Stimulated activated memory B cell treated with anti-CD40 and anti-IgM and Interleukin-4, amounts not matched to agents 10 μg/mL and 1 μg/mL and 100 μg/mL, for 72 hours (primary cell): ENCODE measurements around the gene DDX11.
"Not testable (repeated sequence)": the region's sequence is repeated elsewhere in the genome, so short reads cannot be mapped to it uniquely, and the experiment has no call there.

ENCODE experiments used
- ATAC-seq: fragments of 150-1000 bp; cut with Tn5 transposase; 2 replicates; pipeline ENCODE4 v1.10.0; 2021
- H3K27ac Mint-ChIP-seq: one replicate; pipeline ENCODE4 v1.8.0; 2022; ENCODE audit warnings: mild to moderate bottlenecking, mixed read lengths
- H3K27me3 Mint-ChIP-seq: one replicate; pipeline ENCODE4 v1.8.0; 2022; ENCODE audit warnings: mixed read lengths
- H3K36me3 Mint-ChIP-seq: one replicate; pipeline ENCODE4 v1.8.0; 2022; ENCODE audit warnings: mixed read lengths
- H3K4me1 Mint-ChIP-seq: one replicate; pipeline ENCODE4 v1.8.0; 2022; ENCODE audit warnings: mixed read lengths
- H3K4me3 Mint-ChIP-seq: one replicate; pipeline ENCODE4 v1.8.0; 2022; ENCODE audit warnings: mild to moderate bottlenecking, moderate library complexity, mixed read lengths
- H3K9me3 Mint-ChIP-seq: one replicate; pipeline ENCODE4 v1.8.0; 2022; ENCODE audit warnings: mixed read lengths

Gene DDX11

DNA sequence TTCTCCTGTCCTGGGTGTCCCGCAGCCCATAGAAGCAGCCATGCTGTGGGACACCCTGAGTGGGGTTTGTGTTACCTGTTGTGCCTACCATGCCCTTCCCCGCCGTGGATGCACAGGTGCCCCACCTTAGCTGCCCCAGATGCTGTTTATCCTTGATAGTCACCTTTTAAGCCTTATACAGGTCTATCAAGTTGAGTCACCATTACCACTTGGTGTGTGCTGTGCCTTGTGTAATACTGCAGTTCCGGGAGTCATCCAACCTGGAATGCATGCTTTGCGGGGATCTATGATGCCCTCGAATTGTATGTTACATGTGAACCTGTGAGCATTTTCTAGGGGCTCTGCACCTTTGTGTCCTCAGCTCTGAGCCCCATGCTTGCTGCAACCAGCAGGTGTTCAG is 7.6 kb downstream of the DDX11 start:
- H3K27ac Mint-ChIP-seq, H3K9me3 Mint-ChIP-seq, H3K4me3 Mint-ChIP-seq, H3K27me3 Mint-ChIP-seq, ATAC-seq: not testable (repeated sequence)
- Mint-ChIP-seq H3K36me3 (peaks cover 34% of the 10 kb centered on the region), H3K4me1 (peaks cover 19% of the 10 kb centered on the region)

DNA sequence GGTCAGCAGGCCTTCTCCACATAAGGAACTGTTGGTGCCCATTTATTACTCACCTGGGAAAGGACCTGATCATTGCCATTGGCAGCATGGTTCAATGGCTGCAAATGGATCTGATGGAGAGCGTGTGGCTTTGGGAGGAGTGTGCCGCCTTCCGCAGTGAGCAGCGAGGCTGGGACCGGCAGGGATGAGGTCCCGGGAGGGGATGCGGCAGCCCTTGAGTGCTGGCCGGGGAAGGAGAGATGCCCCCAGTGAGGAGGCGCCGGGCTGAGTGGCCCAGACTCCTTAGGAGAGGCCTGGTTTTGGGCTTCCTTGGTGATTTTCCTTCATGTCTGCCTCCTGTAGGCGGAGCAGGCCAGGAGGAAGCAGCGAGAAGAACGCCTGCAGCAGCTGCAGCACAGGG is 10.6 kb downstream of the DDX11 start:
- H3K27me3 Mint-ChIP-seq, ATAC-seq, H3K4me1 Mint-ChIP-seq, H3K4me3 Mint-ChIP-seq, H3K9me3 Mint-ChIP-seq, H3K27ac Mint-ChIP-seq: not testable (repeated sequence)
- H3K36me3 Mint-ChIP-seq, result peaks cover 53% of the 10 kb centered on the region

DNA sequence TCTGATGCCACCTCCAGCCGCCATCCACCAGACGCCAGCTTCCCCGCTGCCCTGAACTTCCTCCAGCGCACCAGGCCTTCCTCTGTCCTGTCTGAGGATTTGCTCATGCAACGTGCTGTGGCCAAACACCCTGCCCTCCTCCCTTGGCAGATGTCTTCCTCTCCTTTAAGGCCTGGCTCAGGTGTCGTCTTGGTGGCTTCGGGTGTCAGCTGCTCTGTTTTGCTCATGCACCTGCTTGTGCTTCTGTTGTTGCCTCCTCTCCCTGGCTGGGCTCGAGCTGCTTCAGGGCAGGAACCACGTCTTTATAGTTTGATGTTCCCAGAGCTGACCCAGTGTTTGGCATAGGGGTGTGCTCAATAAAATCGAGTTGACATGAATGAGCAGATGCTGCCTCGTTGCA is 12.4 kb downstream of the DDX11 start:
- ATAC-seq, H3K4me1 Mint-ChIP-seq, H3K9me3 Mint-ChIP-seq, H3K27ac Mint-ChIP-seq, H3K4me3 Mint-ChIP-seq, H3K27me3 Mint-ChIP-seq: not testable (repeated sequence)
- H3K36me3 Mint-ChIP-seq, result peaks cover 44% of the 10 kb centered on the region

DNA sequence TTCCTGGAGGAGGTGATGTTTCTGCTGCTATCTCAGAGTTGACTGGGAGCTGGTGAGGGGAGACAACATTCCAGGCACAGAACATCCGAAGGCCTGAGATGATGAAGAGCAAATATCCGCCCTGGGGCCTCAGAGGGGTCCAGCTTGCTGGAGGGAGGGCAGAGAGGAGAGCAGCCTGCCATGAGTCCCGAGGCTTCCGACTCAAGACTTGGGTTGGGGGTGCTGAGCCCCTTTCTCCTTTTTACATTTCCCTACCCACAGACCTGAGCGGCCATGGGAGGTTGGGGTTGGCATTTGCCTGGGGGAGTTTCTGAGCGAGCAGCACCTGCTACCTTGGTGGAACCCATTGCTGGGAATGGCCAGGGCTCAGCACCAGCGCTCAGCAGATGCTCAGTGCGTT is 13.8 kb downstream of the DDX11 start:
- not testable (repeated sequence) for H3K4me1 Mint-ChIP-seq, ATAC-seq, H3K4me3 Mint-ChIP-seq, H3K27me3 Mint-ChIP-seq, H3K27ac Mint-ChIP-seq, H3K9me3 Mint-ChIP-seq
- H3K36me3 Mint-ChIP-seq, result peaks cover 40% of the 10 kb centered on the region

DNA sequence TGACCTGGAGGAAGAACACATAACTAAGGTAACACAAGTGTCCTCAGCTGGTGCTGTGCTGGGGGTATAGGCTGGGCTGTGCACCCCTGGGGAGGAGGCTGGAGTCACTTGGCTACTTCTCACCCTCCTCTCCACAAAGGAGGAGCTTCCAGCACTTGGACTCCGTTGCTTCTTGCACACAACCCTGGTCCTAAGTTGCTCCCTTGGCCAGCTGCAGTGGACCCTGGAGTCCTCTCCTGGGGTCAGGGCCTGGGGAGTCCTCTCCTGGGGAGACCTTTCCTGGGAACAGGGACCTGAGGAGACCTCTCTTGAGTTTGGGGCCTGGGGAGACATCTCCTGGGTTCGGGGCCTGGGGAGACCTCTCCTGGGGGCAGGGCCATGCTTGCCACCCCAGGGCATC is 14.3 kb downstream of the DDX11 start:
- H3K4me3 Mint-ChIP-seq, H3K27me3 Mint-ChIP-seq, H3K27ac Mint-ChIP-seq, H3K9me3 Mint-ChIP-seq, ATAC-seq, H3K4me1 Mint-ChIP-seq: not testable (repeated sequence)
- H3K36me3 Mint-ChIP-seq, result peaks cover 45% of the 10 kb centered on the region

DNA sequence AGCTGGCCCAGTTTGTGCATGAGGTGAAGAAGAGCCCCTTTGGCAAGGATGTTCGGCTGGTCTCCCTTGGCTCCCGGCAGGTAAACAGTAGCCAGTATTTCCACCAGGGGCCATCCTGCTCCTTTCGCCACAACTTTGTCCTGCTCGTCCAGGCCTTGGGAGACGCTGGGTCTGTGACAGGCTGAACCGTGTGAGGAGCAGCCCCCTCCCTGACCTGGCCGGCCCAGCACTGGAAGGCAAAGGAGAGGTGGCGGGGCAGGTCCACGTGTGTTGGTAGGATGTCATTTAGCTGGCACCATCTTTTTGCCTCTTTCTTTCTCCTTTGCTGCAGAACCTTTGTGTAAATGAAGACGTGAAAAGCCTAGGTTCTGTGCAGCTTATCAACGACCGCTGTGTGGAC is 15.4 kb downstream of the DDX11 start:
- no peaks in the 10 kb centered on the region for H3K4me1 Mint-ChIP-seq

DNA sequence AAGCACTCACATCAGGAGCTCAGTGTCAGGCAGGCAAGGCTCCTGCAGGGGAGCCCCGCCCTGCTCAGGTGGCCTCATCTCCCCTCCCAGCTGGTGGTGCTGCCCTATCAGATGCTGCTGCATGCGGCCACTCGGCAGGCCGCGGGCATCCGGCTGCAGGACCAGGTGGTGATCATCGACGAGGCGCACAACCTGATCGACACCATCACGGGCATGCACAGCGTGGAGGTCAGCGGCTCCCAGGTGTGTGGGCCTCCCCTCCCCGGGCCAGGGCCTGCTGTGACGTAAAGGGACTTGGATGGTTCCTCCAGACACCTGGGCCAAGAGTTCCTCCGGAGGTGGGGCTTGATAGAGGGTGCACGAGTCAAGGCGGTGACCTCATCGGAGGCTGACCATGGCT is 18.0 kb downstream of the DDX11 start:
- peaks cover 42% of the 10 kb centered on the region for H3K36me3 Mint-ChIP-seq
- H3K27me3 Mint-ChIP-seq, H3K4me3 Mint-ChIP-seq, H3K4me1 Mint-ChIP-seq, H3K9me3 Mint-ChIP-seq, ATAC-seq, H3K27ac Mint-ChIP-seq: not testable (repeated sequence)

More for the DNA sequence above, 15.4 kb downstream of the DDX11 start:
- H3K9me3 Mint-ChIP-seq, result no peaks in the 10 kb centered on the region
- no peaks in the 10 kb centered on the region for H3K27me3 Mint-ChIP-seq
- H3K4me3 Mint-ChIP-seq, result no peak overlapping the region
- H3K36me3 Mint-ChIP-seq, result peaks cover 41% of the 10 kb centered on the region
- ATAC-seq, result no peak
- no peak overlapping the region for H3K27ac Mint-ChIP-seq

DNA sequence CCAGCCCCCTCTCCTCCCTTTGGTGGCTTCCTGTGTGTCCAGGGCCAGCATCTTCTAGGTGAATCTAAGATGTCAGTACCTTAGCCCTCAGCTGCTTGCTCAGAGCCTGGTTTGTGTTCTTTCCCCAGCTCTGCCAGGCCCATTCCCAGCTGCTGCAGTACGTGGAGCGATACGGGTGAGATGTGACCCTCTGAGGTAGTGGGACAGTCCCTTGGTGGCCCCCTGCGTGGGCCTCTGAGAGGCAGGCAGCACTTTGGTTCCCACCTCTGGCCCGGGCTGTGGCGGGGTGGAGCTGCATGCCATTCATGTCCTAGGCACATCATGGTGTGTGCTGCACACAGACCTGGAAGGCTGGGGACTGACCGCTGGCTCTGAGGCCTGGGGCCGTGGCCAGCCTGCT is 19.1 kb downstream of the DDX11 start:
- H3K27ac Mint-ChIP-seq, H3K4me3 Mint-ChIP-seq, H3K9me3 Mint-ChIP-seq, H3K27me3 Mint-ChIP-seq, ATAC-seq, H3K4me1 Mint-ChIP-seq: not testable (repeated sequence)
- peaks cover 40% of the 10 kb centered on the region for H3K36me3 Mint-ChIP-seq

DNA sequence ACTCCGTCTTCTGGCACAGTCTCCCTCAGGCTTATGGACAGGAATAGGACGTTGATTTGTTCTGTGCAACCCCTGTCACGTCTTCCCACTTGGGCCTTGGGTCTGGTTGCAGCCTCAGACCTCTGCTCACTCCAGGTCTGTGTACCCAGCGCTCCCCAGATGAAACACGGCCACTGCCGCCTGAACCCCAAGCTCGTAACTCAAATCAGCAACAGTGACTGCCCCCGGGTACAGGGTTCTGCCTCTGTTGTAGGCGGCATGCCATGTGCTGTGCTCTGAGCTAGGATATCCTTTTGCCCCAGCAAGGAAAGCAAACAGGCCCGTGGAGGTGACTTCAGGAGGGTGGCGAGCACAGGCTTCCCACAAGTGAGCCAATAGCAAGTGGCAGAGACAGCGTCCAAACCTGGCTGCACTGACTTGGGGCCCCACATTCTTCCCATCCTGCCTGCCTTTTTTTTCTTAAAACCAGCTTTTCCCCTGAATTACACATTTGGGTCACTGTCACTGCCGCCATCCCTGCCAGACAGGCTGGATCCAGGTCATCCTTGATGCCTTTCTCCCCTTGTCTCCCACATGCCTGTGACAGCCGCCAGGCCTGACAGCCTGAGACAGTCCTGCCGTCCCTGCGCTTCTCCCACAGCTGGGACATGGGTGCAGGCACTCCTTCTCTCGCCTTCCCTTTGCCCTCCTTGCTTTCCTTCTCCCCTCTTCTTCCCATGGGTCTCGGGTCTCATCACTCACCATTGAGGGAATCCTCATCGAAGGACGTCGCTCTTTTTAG is 21.6 kb downstream of the DDX11 start:
- not testable (repeated sequence) for H3K27ac Mint-ChIP-seq, H3K9me3 Mint-ChIP-seq, H3K27me3 Mint-ChIP-seq

DNA sequence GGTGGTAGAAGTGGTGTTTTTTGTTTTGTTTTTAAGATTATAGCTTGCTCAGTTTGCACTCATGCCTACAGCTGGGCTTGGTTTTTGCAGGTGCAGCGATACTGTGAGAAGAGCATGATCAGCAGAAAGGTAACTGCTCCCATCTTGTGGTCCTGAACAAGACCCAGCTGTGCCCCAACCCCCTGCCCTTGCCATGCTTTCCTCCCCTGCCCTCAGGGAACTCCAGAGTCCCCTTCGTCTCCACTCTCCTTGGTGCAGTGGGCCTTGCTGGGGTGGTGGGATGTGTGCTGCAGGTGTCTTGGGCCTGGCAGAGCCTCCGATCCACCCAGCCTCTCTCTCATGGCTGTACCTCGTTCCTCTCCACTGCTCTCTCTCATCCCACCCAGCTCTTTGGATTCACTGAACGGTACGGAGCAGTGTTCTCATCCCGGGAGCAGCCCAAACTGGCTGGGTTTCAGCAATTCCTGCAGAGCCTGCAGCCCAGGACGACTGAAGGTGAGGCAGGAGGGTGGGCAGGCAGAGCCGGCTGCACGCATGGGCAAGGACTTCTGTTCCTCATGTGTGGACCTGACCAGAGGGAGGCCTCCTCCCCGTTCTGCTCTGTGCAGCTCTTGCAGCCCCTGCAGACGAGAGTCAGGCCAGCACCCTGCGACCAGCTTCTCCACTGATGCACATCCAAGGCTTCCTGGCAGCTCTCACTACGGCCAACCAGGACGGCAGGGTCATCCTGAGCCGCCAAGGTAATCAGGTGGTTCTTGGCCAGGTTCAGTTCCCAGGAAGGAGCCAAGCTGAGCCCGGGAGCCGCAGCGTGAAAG is 22.8 kb downstream of the DDX11 start:
- Mint-ChIP-seq H3K4me1 (peaks cover 11% of the 10 kb centered on the region), H3K36me3 (peaks cover 30% of the 10 kb centered on the region)
- not testable (repeated sequence) for H3K9me3 Mint-ChIP-seq, H3K27ac Mint-ChIP-seq, ATAC-seq, H3K4me3 Mint-ChIP-seq, H3K27me3 Mint-ChIP-seq

More for the DNA sequence above, 21.6 kb downstream of the DDX11 start:
- not testable (repeated sequence) for H3K4me1 Mint-ChIP-seq, H3K4me3 Mint-ChIP-seq, ATAC-seq
- peaks cover 30% of the 10 kb centered on the region for H3K36me3 Mint-ChIP-seq

DNA sequence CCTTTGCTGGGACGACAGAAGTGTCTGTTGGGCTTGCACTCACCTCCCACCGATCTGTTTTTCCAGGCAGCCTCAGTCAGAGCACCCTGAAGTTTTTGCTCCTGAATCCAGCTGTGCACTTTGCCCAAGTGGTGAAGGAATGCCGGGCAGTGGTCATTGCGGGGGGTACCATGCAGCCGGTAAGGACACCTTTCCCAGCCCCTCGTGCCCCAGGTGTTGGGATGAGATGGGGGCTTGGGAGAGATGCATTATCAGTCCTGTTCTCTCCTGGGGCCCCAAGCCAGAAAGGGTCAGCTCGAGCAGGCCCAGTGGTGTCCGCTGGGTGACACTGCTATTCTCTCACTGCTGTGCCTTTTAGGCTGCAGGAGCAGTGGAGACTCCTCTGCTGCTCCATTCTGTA is 24.2 kb downstream of the DDX11 start:
- H3K27me3 Mint-ChIP-seq, ATAC-seq, H3K9me3 Mint-ChIP-seq, H3K4me3 Mint-ChIP-seq, H3K27ac Mint-ChIP-seq: not testable (repeated sequence)
- H3K36me3 Mint-ChIP-seq, result peaks cover 37% of the 10 kb centered on the region
- peaks cover 11% of the 10 kb centered on the region for H3K4me1 Mint-ChIP-seq

DNA sequence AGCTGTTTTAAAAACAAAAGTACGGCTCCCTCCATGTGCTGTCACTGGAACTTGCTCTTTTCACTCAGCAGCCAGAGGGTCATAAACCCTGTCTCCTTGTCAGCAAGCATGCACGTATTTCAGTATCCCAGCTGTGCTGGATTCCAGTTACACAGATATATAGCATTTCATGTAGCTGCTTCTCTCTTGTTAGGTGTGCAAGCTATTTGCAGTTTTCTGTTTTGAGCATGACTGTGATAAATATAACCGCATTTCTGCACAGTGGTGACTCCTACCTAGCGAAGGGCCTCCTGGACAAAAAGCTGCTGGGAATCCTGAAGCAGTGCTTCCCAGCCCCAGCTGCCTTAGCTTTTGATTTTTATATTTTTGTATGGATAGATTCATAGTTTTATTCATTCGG is 24.7 kb downstream of the DDX11 start:
- Mint-ChIP-seq H3K36me3 (peaks cover 40% of the 10 kb centered on the region), H3K4me1 (peaks cover 11% of the 10 kb centered on the region)
- not testable (repeated sequence) for H3K4me3 Mint-ChIP-seq, H3K27me3 Mint-ChIP-seq, ATAC-seq, H3K9me3 Mint-ChIP-seq, H3K27ac Mint-ChIP-seq

DNA sequence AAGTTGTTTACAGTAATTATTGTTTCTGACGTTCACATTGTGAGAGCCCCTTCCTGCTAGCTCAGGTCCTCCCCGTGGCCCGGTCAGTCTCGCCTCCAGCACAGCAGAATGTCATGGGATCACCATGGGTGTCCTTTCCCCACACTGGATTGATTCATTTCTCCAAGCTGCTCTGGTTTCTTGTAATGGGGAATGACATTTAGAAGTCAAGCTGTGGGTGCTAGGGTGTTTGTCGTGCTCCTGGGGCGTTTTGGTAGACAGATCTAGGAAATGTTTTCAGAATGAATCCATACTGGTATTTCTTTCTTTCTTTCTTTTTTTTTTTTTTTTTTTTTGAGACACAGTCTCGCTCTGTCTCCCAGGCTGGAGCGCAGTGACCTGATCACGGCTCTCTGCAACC is 25.1 kb downstream of the DDX11 start:
- not testable (repeated sequence) for H3K4me3 Mint-ChIP-seq, H3K27ac Mint-ChIP-seq, H3K9me3 Mint-ChIP-seq, H3K27me3 Mint-ChIP-seq, ATAC-seq
- peaks cover 11% of the 10 kb centered on the region for H3K4me1 Mint-ChIP-seq
- peaks cover 44% of the 10 kb centered on the region for H3K36me3 Mint-ChIP-seq

DNA sequence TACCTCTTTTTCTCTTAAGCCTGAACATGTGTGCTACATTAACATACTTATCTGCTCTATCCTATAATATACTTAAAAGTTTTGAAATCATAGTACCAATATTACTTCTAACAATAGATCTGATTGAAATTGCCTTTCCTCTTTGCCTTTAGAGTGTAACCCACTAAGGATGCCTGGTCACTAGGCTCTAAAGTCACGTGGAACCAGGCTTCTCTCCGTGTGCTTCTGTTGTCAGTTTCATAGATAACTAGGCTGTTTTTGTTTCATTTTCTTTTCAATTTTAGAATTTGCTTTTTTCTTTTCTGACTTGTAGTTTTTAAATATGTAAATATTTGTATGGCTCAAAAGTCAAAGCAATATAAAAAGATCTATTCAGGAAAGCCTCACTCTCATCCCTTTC is 25.8 kb downstream of the DDX11 start:
- Mint-ChIP-seq H3K4me1 (peaks cover 11% of the 10 kb centered on the region), H3K36me3 (peaks cover 50% of the 10 kb centered on the region)
- not testable (repeated sequence) for H3K9me3 Mint-ChIP-seq

DNA sequence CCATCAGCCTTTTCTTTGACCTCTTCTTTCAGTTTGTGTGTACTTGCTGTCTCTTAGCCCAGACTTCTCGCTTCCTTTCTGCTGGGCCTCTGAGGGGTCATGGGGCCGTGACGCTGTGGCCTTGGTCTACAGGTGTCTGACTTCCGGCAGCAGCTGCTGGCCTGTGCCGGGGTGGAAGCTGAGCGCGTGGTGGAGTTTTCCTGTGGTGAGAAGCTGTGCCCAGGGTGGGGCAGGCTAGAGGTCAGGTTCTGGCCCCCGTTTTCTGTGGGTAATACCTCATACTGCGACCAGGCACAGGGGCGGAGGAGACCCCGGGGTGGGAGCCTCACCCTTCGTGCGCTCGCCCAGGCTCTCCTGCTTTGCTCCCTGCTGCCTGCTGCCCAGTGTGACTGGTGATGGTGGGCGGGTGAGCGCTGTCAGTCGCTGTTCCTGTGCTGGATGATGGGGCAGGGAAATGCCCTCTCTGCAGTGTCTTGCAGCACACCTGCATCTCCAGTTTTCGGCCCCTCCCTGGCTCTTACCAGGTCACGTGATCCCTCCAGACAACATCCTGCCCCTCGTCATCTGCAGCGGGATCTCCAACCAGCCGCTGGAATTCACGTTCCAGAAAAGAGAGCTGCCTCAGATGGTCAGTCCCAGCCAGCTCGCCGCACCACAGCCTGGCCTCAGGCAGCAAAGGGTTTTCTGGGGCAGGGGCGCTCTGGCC is 27.0 kb downstream of the DDX11 start:
- peak overlapping the region; percentile 82 for H3K27ac Mint-ChIP-seq
- H3K4me3 Mint-ChIP-seq, result peak overlapping the region; percentile 49
- peak; percentile 95 for ATAC-seq
- H3K27me3 Mint-ChIP-seq, H3K9me3 Mint-ChIP-seq: not testable (repeated sequence)
- peaks cover 11% of the 10 kb centered on the region for H3K4me1 Mint-ChIP-seq
- peaks cover 43% of the 10 kb centered on the region for H3K36me3 Mint-ChIP-seq

More for the DNA sequence above, 25.8 kb downstream of the DDX11 start:
- peak overlapping the region; percentile 82 for H3K27ac Mint-ChIP-seq
- not testable (repeated sequence) for ATAC-seq, H3K27me3 Mint-ChIP-seq, H3K4me3 Mint-ChIP-seq
